ENCODE data around the gene GCSAML. TPM values are rescaled to one million over a fixed set of nuclear protein-coding genes. Genes with fewer than 3 reads are reported as not detected.
A peak's percentile ranks its signal among the peaks of the same experiment; 100 is the strongest.

The GCSAML gene
- total RNA-seq, 4 donors from 2014 or later, result 0.42 to 9.0 TPM; not detected in 2

DNA sequence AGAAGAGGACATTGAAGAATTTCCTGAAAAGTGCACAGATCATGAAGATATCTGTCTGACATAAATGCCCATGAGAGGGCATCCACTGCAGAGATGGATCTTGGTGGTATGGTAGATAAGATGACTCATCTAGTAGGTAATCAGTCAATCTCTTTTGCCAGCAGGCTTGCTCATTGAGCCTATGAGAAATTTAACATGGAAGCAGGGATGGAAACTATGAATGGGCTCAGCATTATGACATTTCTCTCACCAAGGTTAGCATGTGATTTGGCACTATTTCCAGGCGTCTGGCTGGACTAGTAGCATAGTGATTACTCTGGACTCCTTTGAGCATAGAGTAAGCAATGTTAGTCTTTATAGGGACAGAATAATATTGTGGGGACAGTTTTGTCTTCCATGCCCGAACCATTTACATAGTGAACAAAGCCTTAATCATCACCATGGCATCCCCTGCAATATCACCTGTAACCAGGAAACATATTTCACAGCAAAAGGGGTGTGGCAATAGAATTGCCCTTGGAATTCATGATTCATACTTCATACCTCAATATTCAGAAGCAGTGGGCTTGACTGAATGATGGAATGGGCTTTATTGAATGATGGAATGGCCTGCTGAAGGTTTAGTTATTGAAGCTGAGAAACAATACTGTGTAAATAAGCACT is 20.0 kb upstream of the GCSAML start:
- Histone ChIP-seq H3K4me3 (no peak overlapping the region), H3K27ac (no peak overlapping the region), H3K9me3 (peaks cover 0 to 6% (median 0%) of the 10 kb centered on the region in 4 donors), H3K27me3 (no peaks in the 10 kb centered on the region), H3K4me1 (no peaks in the 10 kb centered on the region), H3K36me3 (no peaks in the 10 kb centered on the region)
- 67 to 79% methylated on average over 2 of the region's 2 CpGs for WGBS, 2 donors
- no peak for TF ChIP-seq POLR2A (IDR thresholded peaks at IDR 0.05)
- no peak for TF ChIP-seq EP300 (IDR thresholded peaks at IDR 0.05)
- TF ChIP-seq, protein P1, sequence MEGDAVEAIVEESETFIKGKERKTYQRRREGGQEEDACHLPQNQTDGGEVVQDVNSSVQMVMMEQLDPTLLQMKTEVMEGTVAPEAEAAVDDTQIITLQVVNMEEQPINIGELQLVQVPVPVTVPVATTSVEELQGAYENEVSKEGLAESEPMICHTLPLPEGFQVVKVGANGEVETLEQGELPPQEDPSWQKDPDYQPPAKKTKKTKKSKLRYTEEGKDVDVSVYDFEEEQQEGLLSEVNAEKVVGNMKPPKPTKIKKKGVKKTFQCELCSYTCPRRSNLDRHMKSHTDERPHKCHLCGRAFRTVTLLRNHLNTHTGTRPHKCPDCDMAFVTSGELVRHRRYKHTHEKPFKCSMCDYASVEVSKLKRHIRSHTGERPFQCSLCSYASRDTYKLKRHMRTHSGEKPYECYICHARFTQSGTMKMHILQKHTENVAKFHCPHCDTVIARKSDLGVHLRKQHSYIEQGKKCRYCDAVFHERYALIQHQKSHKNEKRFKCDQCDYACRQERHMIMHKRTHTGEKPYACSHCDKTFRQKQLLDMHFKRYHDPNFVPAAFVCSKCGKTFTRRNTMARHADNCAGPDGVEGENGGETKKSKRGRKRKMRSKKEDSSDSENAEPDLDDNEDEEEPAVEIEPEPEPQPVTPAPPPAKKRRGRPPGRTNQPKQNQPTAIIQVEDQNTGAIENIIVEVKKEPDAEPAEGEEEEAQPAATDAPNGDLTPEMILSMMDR (IDR thresholded peaks at IDR 0.05), result no peak
- no peak for DNase-seq (ENCODE audit: low spot score in 2 of 2)

DNA sequence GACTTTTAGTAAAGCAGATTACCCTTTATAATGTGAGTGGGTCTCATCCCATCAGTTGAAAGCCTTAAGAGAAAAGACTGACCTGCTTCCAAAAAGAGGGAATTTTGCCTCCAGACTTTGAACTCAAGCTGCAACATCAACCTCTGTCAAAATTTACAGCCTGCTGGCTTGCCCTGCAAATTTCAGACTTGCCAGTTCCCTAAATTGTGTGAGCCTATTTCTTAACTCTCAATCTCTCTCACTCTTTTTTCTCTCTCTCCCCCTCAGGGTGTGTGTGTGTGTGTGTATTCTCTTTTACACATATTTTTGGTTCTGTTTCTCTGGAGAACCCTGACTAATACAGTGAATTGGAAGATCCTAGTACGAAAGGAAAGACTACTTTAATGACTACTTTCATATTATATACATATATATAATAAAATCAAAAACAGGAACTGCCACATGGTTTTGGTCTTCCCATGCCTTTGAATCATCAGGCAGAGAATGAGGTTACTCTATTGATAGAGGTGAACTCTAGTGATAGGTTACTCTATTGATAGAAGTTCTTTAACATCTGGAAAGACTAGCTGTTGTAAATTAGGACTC is 19.1 kb upstream of the GCSAML start:
- no peak for TF ChIP-seq POLR2A (IDR thresholded peaks at IDR 0.05)
- TF ChIP-seq, protein P1 (IDR thresholded peaks at IDR 0.05), result no peak
- TF ChIP-seq EP300 (IDR thresholded peaks at IDR 0.05), result no peak
- H3K27me3 ChIP-seq, result no peaks in the 10 kb centered on the region
- no peak overlapping the region for H3K27ac ChIP-seq
- H3K4me3 ChIP-seq, result no peak overlapping the region
- no peaks in the 10 kb centered on the region for H3K4me1 ChIP-seq
- H3K36me3 ChIP-seq, result no peaks in the 10 kb centered on the region
- DNase-seq (ENCODE audit: low spot score in 2 of 2), result no peak
- H3K9me3 ChIP-seq, result peaks cover 0 to 6% (median 0%) of the 10 kb centered on the region in 4 donors
- WGBS, 2 donors, result 85 to 88% methylated on average over 1 of the region's 1 CpG

DNA sequence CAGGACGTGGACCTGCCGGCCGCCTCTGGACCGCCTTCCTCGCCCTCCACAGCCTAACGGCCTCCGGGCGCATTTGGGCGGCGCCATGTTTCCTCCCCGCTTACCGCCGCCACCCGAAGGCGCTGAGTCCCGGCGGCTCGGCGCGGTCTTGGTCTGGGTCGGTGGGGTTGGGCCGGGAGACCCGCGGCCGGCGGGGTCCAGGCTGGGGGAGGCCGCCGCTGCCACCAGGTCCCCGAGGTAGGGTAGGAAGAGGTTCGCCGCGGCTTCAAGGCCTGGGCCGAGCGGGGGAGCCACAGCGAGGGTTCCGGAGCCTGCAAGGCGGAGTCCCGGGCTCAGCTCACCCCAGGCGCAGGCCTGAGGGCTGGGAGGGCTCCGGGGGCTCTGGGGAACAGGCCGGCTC is 18.1 kb upstream of the GCSAML start:
- no peak for DNase-seq (ENCODE audit: low spot score in 2 of 2)
- 51 to 59% methylated on average over 15 to 35 of the region's 41 CpGs for WGBS, 2 donors
- TF ChIP-seq EP300 (IDR thresholded peaks at IDR 0.05) (no peak), POLR2A (IDR thresholded peaks at IDR 0.05) (no peak)
- TF ChIP-seq, protein P1 (IDR thresholded peaks at IDR 0.05), result no peak
- Histone ChIP-seq H3K9me3 (peaks cover 0 to 6% (median 0%) of the 10 kb centered on the region in 4 donors), H3K4me1 (no peaks in the 10 kb centered on the region), H3K27me3 (no peaks in the 10 kb centered on the region), H3K36me3 (no peaks in the 10 kb centered on the region), H3K4me3 (peak overlapping the region in 1 of 4 donors; percentile 12), H3K27ac (no peak overlapping the region)

DNA sequence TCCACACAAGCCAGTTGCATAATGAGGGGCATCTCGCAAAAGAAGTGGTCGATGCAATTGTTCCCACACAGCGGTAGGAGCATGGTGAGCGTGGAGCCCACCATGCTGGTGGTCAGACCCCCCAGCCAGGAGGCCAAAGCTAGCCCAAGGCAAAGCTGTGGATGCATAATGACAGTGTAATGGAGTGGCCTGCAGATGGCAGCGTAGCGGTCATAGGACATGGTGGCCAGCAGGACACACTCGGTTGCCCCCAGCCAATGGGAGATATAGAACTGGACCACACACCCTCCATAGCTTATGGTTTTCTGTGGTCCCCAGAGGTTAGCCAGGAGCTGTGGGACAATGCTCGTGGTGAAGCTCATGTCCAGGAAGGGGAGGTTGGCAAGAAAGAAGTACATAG is 17.0 kb upstream of the GCSAML start:
- DNase-seq (ENCODE audit: low spot score in 2 of 2), result no peak
- Histone ChIP-seq H3K27me3 (no peaks in the 10 kb centered on the region), H3K36me3 (no peaks in the 10 kb centered on the region), H3K4me1 (no peaks in the 10 kb centered on the region), H3K9me3 (peaks cover 0 to 6% (median 0%) of the 10 kb centered on the region in 4 donors), H3K27ac (no peak overlapping the region), H3K4me3 (no peak overlapping the region)
- WGBS, 2 donors, result 93 to 96% methylated on average over 8 of the region's 8 CpGs
- no peak for TF ChIP-seq EP300 (IDR thresholded peaks at IDR 0.05)
- TF ChIP-seq POLR2A (IDR thresholded peaks at IDR 0.05), result no peak
- TF ChIP-seq, protein P1 (IDR thresholded peaks at IDR 0.05), result no peak

DNA sequence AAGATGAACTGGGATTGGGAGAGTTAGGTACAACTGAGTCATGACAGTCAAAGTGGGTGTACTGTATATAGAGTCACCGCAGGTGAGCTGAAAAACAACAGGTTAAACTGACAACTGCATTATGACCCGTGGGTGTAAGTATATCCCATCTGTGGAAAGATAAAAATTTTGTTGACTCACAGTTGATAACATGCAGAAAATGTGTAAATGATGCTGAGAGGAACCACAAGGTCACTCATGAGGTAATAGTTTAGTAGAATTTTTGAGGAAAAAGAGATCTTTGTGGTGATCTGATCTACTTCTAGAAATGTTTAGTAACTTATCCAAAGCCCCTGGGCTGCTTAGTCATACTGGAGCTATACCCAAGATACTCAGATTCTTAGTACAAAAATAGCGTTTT is 13.5 kb upstream of the GCSAML start:
- no peak overlapping the region for H3K27ac ChIP-seq
- no peaks in the 10 kb centered on the region for H3K36me3 ChIP-seq
- no peaks in the 10 kb centered on the region for H3K4me1 ChIP-seq
- WGBS, 2 donors, result 54 to 69% methylated on average over 3 of the region's 3 CpGs
- H3K27me3 ChIP-seq, result no peaks in the 10 kb centered on the region
- H3K4me3 ChIP-seq, result no peak overlapping the region
- TF ChIP-seq POLR2A (IDR thresholded peaks at IDR 0.05) (no peak), EP300 (IDR thresholded peaks at IDR 0.05) (no peak)
- TF ChIP-seq, protein P1 (IDR thresholded peaks at IDR 0.05), result no peak
- H3K9me3 ChIP-seq, result peaks cover 0 to 6% (median 0%) of the 10 kb centered on the region in 4 donors
- DNase-seq (ENCODE audit: low spot score in 2 of 2), result no peak

All from tibial nerve (tissue), 4 donors.